Stromal cell of bone marrow (primary cell): ENCODE measurements around the gene CHST15.
"Not testable (repeated sequence)": the region's sequence is repeated elsewhere in the genome, so short reads cannot be mapped to it uniquely, and the experiment has no call there.

Experiments
- DNase-seq: peaks from one replicate; pipeline ENCODE4 v3.0.0-alpha.2; 2012; ENCODE audit warnings: low read depth

Gene CHST15

DNA sequence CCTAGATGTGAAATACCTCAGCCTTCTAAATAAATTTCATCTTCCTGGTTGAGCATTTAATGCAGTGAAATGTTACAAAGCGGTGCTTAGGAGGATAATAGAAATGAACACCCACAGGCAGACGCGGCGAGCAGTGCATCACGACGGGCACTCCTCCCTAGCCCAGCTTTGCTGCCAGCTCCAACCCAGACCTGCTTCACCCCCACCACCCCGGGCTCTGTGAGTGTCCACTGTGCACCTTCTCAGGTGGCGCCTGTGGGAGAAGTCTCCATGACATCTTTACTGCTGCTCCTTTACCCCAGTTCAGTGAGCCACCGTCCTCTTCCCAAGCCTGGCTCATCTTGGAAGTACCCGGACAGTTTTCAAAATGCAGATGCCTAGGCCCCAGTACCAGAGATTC, 5.2 kb upstream of the CHST15 start:
- no peak for DNase-seq

DNA sequence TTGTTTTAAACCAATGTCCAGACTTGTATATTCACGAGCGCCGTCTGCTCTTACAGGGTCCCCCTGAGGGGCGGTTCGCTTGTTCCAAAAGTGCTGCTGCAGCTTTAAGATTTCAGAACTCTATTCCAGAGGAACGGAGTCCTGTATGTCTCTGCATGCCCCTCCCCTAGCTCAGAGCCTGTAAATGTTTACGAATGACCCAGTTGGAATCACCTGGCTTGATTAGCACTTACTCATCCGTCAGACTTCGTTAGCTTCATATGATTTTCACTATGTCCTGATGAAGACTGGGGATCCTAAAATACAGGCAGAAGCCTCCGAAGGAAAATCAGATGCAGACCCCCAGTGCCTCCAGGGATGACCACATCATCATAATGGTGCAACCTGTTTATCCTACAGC, 4.5 kb upstream of the CHST15 start:
- DNase-seq: no peak

DNA sequence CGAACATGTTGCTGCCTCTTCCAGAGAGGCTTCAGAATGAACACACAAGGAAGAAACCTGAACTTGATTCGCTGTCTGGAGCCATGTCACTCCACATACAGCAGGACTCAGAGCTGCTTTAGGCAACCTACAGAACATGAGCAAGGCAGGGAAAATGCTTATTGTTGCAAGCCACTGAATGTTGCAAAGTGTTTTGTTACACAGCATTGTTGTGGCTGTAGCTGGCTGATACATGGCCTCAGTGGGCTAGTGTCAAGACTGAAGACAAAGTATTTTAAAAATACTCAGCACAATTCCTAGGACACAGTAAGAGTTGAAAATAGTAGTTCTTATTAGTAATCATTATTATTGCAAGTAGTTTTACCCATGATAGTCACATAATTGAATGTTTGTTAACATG, 3.1 kb upstream of the CHST15 start:
- no peak for DNase-seq

DNA sequence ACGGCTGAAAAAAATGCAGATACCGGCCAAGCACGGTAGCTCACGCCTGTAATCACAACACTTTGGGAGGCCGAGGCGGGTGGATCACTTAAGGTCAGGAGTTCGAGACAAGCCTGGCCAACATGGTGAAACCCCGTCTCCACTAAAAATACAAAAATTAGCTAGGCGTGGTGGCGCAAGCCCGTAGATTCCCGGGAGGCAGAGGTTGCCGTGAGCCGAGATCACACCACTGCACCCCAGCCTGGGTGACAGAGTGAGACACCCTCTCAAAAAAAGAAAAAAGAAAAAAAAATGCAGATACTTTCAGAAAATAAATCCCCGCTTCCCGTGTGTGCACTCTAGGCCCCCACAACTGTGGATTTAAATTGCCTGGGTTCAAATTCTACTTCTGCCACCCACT, 2.4 kb upstream of the CHST15 start:
- not testable (repeated sequence) for DNase-seq

DNA sequence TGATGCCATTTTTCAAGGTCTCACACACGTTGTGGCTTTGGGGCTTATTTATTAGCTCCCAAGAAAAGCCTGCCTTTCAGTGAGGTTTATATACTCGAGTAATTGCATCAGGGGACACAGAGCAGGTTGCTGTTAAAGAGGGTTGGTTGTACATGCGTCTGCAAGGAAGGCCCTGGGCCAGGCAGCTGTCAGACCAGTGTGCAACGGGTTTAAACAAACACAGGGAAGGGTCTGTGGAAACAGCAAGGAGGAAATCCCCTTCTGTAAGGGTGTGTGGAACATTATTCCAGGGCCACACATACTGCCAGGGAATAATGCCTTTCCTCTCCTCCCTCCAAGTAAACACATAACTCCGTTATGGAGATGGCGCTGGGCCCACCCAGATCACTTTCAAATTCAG, 1.7 kb upstream of the CHST15 start:
- DNase-seq: no peak

DNA sequence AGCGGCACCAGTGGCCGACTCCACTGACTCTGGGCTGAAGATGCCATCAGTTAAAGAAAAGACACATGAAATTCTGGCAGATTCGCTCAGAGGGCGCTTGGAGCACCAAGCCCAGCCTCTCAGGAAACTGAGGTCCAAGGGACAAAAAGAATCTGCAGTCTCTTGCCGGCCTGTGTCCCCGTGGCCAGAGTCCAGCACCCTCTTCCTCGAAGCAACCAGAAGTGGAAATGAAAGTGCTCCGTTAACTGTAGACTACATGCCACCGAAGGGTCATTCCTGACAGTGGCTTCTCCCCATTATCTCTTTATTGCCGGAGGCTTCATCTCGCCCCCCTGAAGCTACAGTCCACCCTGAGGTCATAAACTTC, 1.0 kb upstream of the CHST15 start:
- no peak for DNase-seq

DNA sequence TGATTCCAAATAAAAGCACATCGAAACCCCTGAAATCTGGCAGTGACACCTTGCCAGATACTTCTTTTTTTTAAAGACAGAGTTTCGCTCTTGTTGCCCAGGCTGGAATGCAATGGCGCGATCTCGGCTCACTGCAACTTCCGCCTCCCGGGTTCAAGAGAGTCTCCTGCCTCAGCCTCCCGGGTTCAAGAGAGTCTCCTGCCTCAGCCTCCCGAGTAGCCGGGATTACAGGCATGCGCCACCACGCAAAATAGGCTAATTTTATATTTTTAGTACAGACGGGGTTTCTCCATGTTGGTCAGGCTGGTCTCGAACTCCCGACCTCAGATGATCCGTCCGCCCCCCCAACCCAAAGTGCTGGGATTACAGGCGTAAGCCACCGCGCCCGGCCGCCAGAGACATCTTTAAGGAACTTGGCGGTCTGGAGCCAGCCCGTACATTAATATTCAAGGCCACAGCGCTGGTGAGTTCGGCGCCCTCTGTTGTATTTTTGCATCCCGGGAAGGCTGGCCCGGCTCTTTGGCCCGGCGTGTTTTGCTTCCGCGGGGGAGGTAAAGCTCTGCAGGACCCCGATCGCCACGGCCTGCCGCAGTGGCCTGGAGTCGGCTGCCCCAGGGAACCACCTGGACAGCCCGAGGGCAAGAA, 498 bp upstream of the CHST15 start:
- not testable (repeated sequence) for DNase-seq

DNA sequence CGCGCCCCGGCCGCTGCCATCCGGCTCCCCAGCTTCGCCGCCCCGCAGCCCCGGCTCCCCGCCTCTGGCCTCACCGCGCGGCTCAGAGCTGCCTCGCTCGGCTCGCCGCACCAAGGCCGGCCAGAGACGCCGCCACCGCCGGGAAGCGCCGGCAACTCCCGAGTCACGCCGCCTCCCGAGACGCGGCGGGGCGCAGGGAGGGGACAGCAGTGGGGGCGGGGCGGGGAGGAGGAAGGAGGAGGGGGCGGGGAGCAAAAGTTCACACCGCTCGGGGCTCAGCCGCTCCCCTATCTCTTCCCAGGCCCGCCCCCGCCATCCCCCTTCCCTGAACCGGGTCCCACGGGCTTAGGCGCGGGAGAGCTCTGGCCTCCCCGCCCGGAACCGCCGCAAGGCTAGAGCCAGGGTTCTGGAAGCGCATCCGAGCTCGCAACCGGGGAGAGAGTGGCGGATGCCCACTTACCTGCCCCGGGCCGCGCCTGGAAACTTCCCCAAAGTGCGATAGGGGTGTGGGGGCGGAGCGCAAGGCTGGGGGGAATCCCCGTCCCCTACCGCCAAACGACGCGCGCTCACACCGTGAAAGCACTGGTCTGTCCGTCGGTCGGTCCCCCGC, 1.0 kb downstream of the CHST15 start:
- DNase-seq: no peak

DNA sequence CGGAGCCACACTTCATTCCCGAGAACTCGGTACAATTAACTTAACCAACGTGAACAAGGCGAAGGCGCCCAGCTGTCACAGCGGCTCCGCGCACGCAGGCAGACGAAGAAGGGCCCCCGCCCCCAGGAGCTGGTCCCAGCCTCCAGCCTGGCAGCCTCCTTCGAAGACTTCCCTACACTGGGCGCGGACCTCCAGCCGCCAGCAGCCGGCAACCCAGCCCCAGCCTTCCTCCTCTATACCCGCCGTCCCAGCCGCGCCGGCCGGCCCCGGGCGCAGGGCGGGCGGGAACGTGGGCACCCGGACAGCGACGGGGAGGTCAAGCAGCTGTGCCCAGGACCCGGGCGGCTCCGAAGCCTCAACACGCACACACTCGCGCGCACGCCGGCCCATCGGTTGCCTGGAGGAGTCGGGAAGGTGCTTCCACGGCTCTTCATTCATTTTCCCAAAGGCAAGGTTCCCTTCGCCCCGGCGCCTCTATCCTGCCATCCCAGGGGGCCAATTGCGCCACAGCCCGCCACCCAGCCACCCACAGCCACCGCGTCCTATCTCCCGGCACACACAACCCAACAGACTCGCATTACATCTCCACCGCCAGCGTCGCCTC, 1.6 kb downstream of the CHST15 start:
- DNase-seq: no peak

DNA sequence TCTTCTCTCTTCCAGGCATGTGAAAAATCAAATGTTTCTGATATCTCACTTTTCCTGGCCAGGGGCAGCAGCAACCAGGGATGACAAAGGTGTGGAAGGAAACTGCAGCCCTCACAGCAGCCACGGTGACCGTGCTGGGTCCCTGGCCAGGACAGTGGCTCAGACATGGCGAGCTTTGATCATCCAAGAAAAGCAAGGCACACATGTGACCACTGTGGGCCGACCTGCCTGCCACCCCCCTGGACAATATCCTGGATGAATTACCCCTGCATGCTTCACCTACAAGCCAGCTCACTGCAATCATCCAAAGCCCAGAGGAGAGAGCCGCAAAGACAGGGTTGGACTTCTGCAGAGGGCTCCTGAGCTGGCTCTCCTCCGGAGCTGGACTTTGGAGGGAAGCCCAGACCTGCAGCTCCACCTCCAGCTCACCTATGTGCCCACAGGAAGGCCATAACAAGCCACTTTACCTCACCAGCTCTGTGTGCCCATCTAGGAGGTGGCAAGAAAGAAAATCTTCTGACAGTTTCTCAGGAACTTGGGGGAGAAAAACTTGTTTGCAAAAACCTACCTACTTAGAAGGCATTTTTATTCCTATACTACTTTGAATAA, 2.7 kb downstream of the CHST15 start:
- DNase-seq: no peak

DNA sequence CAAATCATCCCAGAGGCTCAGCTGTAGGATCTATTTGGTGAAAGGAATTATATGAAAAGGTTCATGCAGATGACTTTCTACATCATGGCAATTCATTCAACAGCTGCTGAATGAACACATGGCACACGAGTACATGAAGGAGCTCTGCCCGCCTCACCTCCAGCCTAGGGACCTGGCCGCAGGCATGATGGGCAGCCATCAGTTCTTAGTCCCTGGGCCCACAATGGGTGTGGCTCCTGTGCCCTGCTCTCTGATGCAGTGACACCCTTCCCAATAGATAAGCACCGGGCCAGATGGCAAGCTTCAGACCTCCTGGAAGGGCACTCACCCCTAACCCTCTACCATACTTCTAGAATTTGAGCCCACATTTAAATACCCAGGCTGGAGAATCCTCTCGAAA, 3.5 kb downstream of the CHST15 start:
- DNase-seq: no peak

DNA sequence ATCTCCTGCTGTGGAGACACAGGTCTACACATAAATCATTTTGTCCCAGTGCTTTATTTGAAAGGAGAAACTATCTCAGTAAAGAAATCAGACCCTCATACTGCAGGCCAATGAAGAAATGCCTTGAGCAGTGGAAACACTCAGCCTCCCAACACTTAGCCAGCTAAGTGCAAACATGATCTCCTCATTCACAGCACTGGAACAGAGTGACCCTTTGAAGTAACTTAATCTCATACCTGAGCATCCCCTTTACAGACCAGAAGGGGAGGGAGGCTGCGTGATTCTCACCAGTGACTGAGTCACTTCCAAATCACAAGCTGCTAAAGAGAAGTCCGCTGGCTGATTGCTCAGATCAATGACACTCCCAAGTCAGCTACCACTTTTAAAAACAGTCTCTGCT, 4.5 kb downstream of the CHST15 start:
- no peak for DNase-seq

DNA sequence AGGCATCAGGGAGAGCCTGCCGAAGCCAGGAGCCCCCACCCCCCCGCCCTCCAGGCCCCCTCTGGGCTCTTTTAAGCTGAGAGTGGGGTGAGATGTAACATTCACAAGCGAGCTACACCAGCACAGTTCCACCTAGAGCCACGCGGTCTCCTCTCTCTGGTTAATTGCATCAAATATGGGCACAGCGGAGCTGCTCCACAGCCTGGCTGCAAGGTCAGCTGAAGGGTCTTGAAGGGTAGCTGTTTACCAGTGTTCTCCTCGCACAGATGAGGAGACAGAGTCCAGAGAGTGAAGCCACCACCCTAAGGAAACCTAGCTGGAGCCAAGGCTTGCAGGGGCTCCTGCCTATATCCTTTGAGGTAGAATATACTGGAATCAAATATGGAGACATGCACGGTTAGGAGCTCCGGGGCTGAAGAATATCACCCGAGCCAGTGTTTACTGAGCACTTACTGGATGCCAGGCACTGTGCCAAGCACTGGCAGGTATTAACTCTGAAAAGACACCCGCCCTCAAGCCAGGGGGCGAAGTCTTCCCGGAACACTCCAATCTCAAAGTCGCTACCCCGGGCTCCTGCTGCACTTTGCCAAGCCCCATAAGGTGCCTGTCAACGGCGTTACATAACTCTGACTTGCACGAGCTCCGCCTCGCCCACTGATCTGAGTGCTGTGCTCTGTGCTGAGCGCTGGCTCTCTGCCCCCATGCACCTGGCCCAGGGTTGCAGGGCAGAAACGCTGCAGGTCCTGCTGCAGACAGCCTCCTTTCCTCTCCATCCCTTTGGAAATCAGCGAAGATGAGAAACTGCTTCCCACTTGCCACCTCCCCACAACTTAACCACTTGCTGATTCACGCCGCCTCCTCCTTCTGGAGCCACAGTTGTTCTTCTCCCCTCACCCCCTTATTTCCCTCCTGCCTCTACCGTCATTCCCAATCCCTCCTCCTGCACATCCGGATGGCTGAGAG, 5.4 kb downstream of the CHST15 start:
- no peak for DNase-seq

DNA sequence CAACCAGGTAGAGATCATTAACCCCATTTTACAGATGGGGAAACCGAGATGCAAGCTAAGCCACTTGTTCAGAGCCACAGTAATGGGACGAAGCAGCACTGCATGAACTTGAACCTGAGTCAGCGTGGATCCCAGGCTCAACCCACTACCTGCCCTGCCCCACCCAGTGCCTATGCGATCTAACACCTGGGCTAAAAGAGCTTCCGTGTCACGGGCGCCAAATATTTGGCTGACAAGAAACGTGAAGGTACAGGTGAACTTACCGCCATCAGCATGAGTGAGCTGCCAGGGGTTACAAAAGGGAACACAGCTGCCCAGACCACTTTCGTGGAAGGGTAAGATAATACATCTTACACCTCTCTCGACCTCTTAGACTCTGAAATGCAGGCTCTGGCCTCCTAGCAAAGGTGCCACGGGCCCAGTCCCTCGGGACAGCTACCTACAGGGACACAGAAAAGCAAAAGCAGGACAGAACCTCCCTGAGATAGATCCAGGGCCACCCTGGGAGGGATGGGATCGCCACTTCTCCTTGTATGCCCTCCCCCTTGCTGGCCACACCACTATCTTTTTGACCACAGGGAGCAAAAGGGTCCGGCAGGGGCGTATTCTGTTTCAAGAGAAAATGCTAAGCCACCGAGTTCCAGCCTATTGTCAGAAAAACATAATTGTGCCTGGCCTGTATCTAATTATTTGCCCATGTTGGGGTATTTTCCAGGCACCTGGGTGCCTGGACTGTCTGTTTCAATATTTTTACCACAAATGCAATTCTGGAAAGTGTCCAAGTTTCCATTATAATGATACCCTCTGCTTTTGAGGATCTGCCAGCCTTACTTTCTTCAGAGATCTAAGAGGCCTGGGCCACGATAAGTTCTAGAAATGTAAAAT, 6.4 kb downstream of the CHST15 start:
- no peak for DNase-seq

DNA sequence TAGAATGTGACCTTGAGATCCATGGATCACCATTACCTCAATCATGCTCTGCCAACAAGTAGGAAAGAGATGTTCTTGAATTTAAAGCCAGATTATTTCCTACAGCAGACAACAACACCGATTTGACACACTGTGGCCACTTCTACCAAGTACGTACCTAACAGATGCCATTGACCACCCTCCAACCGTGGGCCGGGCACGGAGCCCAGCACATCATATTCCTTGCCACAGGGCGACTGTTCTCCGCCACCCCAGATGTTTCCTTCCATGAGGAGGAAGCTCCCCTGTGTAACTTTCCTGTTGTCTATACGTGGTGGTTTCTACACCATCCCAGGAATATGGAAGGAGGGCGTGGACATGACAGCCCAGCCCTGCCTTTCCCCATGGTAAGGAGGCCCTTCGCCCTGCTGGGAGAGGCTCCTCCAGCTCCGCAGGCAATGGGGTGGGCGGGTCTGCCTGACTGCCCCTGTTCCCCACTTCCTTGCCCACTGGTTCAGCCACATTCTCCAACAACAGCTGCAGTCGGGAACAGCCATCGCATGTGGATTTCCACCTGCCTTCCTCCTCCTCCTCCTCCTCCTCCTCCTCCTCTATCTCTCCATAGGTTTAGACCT, 7.2 kb downstream of the CHST15 start:
- no peak for DNase-seq

DNA sequence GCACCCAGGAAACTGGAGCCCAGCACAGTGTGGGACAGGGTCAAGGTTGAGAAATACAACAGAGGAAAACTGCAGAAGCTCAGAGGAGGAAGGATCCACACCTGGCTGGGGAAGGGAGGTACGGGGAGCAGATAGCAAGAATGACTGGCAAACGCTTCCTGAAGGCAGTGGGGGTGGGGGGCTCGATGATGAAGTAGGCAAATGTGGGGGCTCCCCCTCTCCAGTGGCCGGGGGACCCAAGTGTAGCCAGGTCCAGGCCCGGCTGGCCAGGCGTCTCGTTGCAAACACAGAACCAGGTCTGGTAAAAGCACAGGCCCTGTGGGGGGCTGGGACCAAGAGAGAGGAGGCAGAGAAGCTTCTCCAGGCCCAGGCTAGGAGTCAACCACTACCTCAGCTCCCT, 7.7 kb downstream of the CHST15 start:
- no peak for DNase-seq

DNA sequence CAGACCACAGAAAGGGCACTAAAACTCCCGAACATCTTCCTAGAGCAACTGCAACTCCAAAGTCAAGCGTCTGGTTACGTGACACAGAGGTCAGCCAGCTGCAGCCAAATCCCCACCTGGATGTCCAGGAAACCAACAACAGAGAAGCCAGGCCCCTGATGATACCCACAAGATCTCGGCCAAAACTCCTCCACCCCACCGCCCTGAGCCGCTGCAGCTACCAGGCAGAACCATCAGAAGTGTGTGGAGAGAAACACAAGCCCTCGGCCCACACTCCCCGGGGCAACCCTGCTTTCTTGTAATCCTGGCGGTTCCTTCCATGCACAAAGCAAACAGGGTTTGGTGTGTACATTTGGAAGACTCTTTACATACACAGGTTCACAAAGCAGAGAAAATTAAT, 8.7 kb downstream of the CHST15 start:
- DNase-seq: no peak

DNA sequence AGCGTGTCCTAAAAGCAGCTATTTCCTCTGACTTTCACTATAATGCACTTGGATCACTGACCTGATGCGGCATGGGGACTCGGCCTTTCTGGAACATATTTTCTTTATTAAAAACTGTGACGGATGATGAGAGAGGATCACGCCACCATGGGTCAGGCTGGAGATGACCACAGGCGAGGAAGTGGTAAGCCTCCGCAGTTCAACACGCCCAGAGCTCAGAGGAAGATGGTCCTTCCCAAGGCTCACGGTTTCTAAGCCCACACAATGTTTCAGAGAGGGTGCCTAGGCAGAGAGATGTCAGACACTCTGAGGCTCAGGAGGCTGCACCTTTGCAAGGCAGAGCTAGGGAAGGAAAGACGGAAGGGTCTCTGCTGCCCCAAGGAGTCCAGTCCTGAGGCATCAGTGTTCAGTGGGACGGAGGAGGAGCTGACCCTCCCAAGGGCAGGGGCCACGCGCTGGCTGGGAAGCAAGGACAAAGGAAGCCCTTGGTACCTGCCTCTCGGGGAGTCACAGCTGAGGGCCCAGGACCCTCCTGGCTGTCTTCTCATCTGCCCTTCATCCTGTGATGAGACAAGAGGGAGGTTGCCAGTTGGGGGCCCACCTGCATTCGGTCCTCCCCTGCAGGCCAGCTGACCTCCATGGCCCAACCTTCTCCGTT, 9.5 kb downstream of the CHST15 start:
- DNase-seq: no peak

DNA sequence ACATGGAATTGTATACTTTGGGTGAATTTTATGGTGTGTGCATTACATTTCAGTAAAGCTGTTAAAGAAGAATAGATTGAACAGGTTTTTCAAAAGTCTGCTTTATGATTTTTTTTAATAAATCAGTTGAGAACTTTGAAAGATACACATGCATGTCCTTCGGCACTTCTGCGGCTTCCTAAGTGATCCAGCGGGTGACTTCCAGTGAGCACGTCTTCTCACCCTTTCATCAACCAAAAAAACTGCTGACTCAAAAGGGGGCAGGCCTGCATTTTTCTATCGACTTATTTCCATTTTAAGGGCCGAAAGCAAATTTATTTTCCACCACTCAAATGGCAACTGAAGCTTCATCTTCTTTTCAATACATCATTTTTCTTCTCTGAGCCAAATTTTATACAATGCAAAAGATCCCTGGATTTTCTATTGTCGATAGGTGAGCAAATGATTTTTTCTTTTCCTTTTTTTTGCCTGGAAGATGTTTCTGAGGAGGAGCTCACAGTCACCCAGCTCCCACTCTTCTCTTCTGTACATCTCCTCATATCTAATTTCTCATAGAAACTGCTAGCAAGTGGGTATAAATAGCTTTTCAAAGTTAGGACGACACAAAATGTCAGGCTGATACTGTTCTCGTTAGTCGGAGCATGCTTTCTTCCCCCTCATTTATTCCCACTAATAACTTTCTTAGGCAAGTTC, 10.2 kb downstream of the CHST15 start:
- no peak for DNase-seq

DNA sequence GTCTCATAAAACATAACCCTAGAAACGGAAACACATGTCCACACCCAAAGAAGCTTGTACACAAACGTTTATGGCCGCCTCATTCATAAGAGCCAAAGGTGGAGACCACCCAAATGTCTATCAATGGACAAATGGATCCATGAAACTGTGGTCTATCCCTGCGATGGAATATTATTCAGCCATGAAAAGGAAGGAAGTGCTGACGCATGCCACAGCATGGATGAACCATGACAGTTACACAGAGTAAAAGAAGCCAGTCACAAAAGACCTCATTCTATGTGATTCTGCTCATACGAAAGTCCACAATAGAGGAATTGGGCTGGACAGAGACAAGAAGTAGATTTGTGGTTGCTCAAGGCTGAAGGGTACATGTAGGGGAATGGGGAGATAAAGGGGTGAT, 10.8 kb downstream of the CHST15 start:
- DNase-seq: no peak
